HG02588 (cell line): ENCODE results near the gene UQCC5.
"Not testable (repeated sequence)": the region's sequence is repeated elsewhere in the genome, so short reads cannot be mapped to it uniquely, and the experiment has no call there.

Source experiments
- ATAC-seq: cut with Tn5 transposase; IDR thresholded peaks from one replicate; pipeline ENCODE4 v1.9.1; 2021; ENCODE audit warnings: mild to moderate bottlenecking, moderate library complexity; ENCODE audit not compliant: unreplicated experiment

Gene UQCC5

GRCh38 chr3:52521881-52522650 is 14.3 kb upstream of the UQCC5 start:
- no peak for ATAC-seq

DNA sequence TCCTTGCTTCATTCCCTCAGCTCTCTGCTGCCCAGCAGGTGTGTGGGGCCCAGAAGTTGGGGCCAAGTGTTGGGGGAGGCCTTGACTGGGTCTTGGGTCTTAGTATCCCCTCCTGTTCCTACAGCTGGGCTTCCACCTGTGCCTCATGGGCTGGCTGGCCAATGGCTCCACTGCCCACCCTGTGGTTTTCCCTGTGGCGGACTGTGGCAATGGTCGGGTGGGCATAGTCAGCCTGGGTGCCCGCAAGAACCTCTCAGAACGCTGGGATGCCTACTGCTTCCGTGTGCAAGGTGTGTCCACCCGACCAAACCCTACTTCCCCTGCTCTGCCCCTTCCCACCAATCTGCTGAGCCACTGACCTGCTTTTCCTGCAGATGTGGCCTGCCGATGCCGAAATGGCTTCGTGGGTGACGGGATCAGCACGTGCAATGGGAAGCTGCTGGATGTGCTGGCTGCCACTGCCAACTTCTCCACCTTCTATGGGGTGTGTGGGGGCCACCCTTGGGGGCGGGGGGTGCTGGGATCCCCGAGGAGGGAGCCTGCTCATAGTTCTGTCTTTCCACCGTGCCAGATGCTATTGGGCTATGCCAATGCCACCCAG is 13.7 kb upstream of the UQCC5 start:
- ATAC-seq: no peak

DNA sequence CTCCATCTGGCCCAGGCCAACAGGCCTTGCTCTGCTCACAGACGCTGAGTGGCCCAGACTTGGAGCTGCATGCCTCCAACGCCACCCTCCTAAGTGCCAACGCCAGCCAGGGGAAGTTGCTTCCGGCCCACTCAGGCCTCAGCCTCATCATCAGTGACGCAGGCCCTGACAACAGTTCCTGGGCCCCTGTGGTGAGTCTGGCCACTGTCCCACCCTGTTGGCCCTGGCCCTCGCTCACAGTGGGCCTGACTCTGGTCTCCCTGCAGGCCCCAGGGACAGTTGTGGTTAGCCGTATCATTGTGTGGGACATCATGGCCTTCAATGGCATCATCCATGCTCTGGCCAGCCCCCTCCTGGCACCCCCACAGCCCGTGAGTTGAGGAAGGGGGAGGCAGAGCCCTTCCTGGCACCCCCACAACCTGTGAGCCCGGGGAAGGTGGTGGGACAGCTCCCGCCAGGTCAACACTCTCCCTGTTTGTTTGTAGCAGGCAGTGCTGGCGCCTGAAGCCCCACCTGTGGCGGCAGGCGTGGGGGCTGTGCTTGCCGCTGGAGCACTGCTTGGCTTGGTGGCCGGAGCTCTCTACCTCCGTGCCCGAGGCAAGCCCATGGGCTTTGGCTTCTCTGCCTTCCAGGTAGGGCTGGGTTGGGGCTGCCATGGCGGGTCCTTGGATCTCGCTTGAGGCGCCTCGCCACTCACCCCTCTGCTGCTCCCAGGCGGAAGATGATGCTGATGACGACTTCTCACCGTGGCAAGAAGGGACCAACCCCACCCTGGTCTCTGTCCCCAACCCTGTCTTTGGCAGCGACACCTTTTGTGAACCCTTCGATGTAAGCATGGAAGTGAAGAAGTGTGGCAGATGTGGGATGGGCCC is 12.8 kb upstream of the UQCC5 start:
- ATAC-seq: no peak

DNA sequence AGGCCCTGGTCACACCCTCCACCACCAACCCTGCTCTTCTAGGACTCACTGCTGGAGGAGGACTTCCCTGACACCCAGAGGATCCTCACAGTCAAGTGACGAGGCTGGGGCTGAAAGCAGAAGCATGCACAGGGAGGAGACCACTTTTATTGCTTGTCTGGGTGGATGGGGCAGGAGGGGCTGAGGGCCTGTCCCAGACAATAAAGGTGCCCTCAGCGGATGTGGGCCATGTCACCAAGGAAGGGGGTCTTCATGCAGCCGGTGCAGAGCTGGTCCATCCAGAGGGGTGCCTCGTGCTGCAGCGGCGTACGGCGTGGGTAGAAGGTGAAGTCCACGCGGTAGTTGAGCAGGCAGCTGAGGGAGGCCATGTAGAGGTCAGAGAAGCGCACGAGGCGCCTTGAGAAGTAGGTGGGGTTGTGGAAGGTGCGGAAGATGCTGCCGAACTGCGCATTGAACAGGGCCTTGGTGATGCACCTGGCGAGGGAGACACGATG is 12.1 kb upstream of the UQCC5 start:
- ATAC-seq: no peak

DNA sequence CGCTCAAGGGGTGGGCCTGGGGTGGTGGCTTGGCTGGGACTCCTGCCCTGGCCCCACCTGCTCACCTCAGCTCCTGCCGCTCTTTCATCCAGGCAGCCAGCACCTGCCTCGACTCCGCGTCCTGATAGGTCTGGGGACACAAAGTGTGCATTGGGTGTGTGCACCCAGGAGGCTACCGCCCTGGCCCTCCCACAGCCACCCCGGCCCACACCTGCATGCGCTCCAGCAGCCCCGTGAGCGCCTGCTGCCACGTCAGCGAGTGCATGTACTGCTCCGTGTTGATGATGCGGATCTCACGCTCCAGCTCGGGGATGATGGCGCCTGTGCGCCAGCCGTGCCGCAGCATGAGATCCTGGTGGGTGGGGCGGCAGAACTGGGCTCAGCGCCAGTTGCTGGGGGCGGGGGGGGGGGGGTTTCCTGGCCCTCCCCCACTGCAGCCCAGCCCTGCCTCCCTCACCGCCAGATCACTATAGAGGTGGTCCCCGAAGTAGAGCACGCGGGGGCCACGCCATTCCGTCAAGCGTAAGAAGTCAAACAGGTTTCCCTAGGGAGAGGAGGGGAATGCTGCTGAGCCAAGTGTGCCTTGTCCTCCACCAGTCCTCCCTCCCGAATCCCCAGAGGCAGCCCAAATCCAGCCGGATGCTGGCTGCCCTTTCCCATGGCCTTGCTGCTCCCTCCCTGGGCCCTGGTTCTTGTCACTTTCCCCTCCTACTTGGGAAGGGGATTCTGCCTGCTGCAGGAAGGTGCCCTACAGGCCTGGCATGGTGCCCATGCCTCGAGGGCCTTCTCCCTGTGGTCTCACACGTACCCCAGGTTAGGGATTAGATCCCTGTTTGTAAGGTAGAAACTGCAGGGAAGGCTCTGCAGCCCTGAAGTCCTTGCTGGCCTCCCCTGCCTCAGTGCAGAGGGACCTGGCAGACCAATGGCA is 11.4 kb upstream of the UQCC5 start:
- ATAC-seq: no peak

DNA sequence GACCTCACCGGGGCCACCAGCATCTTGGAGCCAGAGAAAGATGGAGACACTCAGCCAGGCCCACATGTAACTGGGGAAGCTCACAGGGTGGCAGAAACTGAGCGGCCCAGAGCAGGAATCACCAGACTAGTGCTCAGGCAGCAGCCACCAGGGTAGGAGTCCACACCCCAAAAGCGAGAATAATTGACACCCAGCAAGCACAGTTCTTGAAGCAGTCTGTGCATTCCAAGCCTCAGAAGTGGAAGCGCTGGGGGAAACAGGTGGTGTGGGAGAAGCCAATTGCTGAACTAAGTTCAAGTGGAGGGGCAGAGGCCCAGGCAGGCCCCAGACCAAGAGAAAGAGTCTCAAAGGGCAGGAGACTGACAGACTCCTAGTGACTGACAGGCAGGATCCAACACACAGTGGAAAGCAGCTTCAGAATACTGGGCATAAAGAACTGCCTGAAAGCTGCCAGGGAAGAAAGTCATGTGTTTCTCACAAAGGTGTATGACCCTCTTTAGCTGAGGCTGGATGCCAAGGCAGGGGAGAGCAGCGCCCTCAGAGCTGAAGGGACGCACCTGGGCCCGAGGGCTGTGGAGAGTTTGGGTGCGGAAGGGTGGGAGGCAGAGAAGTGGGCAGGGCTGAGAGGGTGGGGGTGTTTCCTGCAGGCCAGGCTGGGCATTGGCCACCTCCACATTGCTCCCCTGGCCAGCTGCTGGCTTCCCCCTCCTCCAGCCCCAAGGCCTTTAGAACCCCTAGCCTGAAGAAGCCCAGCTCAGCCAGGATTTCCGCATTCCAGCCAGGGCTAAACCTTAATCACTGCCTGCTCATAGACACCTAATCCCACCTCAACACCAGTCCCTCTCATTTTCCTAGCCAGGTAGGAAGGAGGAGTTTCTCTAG is 10.5 kb upstream of the UQCC5 start:
- ATAC-seq: no peak

DNA sequence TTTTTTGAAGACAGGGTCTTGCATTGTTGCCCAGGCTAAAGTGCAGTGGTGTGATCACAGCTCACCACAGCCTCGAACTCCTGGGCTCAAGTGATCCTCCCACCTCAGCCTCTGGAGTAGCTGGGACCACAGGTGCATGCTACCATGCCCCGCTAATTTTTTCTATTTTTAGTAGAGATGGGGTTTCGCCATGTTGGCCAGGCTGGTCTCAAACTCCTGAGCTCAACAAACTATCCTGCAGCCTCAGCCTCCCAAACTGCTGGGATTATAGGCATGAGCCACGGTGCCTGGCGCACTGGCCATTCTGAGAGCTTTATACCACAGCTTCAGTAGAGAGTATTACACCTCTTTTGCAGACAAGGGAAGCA is 9.8 kb upstream of the UQCC5 start:
- ATAC-seq: not testable (repeated sequence)

DNA sequence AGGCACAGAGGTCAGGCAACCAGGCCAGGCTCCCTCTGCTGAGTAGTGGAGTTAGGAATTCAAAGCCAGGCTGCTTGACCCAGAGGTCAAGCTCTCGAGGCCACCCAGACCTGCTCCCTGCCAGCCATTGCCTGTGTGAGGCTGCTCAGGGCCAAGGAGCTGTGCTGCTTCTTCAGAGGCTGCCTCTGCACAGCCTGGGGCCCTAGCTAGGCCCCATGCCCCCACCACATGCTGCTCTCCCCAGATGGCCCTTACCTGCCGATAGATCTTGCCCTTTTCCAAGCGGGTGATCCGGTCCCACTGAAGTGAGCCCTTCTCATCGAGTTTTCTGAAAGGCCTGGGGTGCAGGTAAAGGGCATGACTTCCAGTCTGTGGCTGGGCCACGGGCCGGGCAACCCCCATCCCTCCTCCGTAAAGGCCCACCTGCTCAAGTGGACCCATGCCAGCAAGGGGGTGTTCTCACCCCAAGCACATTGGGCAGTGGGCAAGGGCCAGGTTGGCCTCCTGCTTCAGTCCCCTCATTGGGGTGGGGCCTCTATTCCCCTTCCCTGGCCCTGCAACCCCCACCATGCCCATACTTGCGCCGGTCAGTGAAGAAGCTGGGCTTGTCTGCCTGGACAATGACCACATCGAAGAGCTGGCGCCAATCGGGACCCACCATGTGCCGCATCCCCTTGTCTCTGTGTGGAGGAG is 9.2 kb upstream of the UQCC5 start:
- ATAC-seq: no peak

DNA sequence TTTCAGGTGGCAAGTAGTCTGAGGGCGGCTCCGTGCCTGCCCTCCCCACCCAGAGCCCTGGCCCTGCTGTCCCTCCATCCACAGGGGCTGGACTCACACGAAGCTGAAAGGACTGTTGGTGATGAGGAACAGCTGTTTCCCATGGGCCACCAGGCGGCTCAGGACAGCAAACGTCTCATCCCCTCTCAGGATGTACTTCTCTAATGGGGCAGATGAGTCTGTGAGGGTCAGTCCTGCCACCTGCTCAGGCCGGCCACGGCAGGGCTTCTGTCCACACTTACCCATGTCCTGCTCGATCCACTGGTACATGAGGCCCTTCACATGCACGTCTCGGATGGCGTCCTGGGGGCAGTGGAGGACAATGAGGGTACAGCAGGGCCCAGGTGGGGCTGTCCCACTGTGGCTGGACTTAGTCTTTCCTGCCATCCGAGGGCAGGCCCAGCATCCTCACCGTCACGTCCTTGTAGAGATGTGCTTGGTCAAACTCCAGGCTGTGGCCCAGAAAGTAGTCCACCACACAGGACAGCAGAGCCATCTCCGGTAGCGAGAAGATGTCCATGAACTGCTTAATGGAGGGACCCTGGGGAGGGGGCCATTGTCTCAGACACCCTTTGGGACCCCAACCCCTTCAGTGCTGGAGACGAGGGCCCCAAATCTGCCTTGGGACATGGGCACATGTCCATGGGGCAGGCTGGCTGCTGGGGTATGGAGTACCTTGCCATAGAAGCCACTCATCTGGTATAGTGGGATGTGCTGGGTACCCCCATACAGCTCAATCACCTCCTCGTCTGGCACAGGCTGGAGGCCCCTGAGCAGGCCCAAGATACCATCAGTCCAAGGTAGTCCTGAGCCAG is 8.4 kb upstream of the UQCC5 start:
- ATAC-seq: no peak

DNA sequence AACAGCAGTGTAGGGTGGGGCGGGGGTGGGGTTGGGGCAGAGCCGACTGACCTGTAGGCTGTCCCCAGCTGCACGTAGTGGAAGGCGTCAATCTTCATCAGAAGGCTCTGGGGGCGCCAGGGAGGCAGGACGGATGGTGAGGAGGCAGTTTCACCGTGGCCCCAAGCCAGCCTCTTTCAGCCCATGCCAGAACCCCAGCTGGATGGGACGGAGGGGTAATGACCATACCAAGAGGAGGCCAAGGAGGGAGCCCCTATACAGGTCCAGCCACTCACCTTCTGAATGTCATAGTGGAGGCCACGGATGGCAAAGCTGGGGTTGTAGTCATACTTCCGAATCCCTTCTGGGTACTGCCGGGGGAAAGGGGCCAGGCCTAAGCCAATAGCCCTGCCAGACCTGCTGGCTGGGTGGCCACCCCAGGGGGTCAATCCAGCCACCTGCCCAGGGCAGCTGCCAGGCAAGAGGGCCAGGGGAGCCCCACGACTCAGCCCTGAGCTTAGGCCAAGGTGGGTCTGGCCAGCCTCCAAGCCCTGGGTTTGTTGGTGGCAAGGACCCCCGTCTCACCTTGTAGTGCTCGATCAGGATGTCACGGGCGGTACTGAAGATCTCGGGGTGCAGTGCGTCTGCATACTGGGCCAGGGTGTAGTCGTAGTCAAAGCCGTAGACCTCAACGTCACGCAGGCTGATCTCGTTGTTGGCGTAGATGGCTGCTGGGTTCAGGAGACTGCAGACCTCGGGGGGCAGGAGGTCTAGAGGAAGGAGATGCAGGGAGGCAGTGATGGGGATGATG is 7.6 kb upstream of the UQCC5 start:
- ATAC-seq: no peak

DNA sequence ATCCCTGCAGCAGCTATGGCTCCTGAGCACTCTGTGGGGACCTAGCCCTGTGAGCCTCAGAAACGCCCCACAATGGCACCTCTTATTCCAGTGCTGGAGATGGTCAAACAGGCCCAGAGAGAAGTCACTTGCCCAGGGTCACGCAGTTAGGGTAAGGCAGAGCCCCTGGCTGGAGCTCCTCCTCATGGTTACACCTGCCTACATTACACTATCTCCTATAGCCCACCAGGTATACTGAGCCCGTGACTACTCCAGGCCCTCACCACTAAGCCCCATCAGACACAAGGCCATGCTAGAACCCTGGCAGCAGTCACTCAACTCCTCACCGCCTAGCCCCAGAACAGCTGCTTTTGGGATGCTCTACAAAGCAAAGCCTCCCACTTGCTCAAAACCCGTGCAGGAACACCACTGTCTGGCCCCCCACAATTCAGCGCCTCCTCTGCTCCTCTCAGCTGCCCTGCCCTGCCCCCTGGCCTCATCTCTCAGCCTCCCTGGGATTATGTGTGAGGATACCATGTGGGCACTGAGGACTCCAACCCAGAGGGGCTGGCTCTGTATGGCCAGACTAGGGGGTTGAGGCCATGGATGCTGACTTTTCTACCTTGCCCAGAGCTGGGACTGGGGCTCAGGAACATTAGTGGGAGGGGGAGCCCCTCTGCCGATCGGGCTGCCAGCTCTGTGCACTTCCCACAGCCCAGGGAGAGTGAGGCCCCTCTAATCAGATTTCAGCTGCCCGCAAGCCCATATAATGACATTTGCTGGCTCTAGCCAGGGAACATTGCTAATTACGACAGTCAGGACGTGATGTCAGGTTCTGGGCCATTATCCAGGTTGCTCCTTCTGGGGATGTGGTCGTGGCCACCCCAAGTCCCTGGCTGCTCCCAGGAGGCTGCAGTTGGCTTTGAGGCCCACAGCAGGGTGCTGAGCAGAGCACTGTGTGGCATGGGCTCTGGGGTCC is 6.8 kb upstream of the UQCC5 start:
- ATAC-seq: no peak

GRCh38 chr3:52530918-52531826 is 5.2 kb upstream of the UQCC5 start:
- no peak for ATAC-seq

- ATAC-seq: no peak
Observed at GRCh38 chr3:52531860-52532516, 4.4 kb upstream of the UQCC5 start.

GRCh38 chr3:52532517-52532837 is 3.9 kb upstream of the UQCC5 start:
- ATAC-seq: no peak
